IMR-90 (cell line): ENCODE data around the gene ATP1B2. TPM values are rescaled to one million over a fixed set of nuclear protein-coding genes. Genes with fewer than 3 reads are reported as not detected.
"Not testable (repeated sequence)": the region's sequence is repeated elsewhere in the genome, so short reads cannot be mapped to it uniquely, and the experiment has no call there.

Experiments used
- ATAC-seq: fragments of 200-7000 bp; cut with Tn5 transposase; 2 replicates; pipeline ENCODE4 v1.9.1; 2020; ENCODE audit warnings: low read depth, mild to moderate bottlenecking, moderate library complexity
- BruUV-seq: library from RNA; stranded (reverse); fragments of 400-500 nt; replicated peaks from 2 replicates; lab custom pipeline; 2021; lab: Mats Ljungman, UMichigan
- CTCF ChIA-PET: fragments of 300-600 bp; formaldehyde crosslinking; extraction: SDS; loops from one replicate; lab custom pipeline; 2021; ENCODE audit warnings: antibody characterized with exemption; lab: Yijun Ruan, JAX
- POLR2A ChIA-PET: fragments of 300-600 bp; sonication (Branson Sonifier 250); formaldehyde crosslinking; loops from one replicate; lab custom pipeline; 2022; ENCODE audit warnings: antibody characterized with exemption; ENCODE audit not compliant: unreplicated experiment; lab: Charles Lee
- DNase-seq: peaks from one replicate; pipeline ENCODE4 v3.0.0; 2013
- H2AFZ ChIP-seq: replicated peaks from 2 replicates; pipeline ENCODE3; 2013; ENCODE audit warnings: low read length, mild to moderate bottlenecking; ENCODE audit not compliant: poor library complexity
- H2AK5ac ChIP-seq: 2 replicates; pipeline ENCODE4 v1.6.1; 2013; ENCODE audit warnings: low read depth, low read length, inconsistent platforms
- H2AK9ac ChIP-seq: replicated peaks from 2 replicates; pipeline ENCODE3; 2013; ENCODE audit warnings: mild to moderate bottlenecking, low read depth, low read length, moderate library complexity; ENCODE audit not compliant: poor library complexity
- H2BK120ac ChIP-seq: 2 replicates; pipeline ENCODE4 v1.6.1; 2013; ENCODE audit warnings: low read depth, low read length, inconsistent platforms
- H2BK15ac ChIP-seq: 3 replicates; pipeline ENCODE4 v1.6.1; 2013; ENCODE audit warnings: low read depth, low read length, inconsistent platforms
- H2BK20ac ChIP-seq: 2 replicates; pipeline ENCODE4 v1.6.1; 2013; ENCODE audit warnings: low read depth, mild to moderate bottlenecking, inconsistent platforms, low read length, moderate library complexity
- H2BK5ac ChIP-seq: 2 replicates; pipeline ENCODE4 v1.6.1; 2013; ENCODE audit warnings: mild to moderate bottlenecking, low read depth, low read length, inconsistent platforms; ENCODE audit not compliant: poor library complexity, severe bottlenecking
- H3K14ac ChIP-seq: replicated peaks from 2 replicates; pipeline ENCODE4 v1.6.1; 2013; ENCODE audit warnings: low read depth, low read length, inconsistent platforms
- H3K18ac ChIP-seq: 2 replicates; pipeline ENCODE4 v1.6.1; 2013; ENCODE audit warnings: low read depth, low read length, control low read depth
- H3K23ac ChIP-seq: 2 replicates; pipeline ENCODE4 v1.6.1; 2013; ENCODE audit warnings: low read depth, low read length, inconsistent platforms
- H3K27ac ChIP-seq: 2 replicates; pipeline ENCODE4 v1.5.1; 2013; ENCODE audit warnings: mild to moderate bottlenecking, control low read depth, low read length; ENCODE audit not compliant: insufficient read depth
- H3K27me3 ChIP-seq: 2 replicates; pipeline ENCODE4 v1.6.1; 2013; ENCODE audit warnings: low read length; ENCODE audit not compliant: control insufficient read depth, insufficient read depth
- H3K36me3 ChIP-seq: 2 replicates; pipeline ENCODE4 v1.6.1; 2013; ENCODE audit warnings: low read length, mixed read lengths; ENCODE audit not compliant: control insufficient read depth, insufficient read depth
- H3K4ac ChIP-seq: 2 replicates; pipeline ENCODE4 v1.6.1; 2013; ENCODE audit warnings: low read depth, low read length, inconsistent platforms
- H3K4me1 ChIP-seq: 2 replicates; pipeline ENCODE4 v1.6.1; 2013; ENCODE audit warnings: low read length, mixed read lengths; ENCODE audit not compliant: control insufficient read depth, insufficient read depth
- H3K4me2 ChIP-seq: 2 replicates; pipeline ENCODE4 v1.6.1; 2013; ENCODE audit warnings: low read depth, mild to moderate bottlenecking, control low read depth, low read length, moderate library complexity
- H3K4me3 ChIP-seq: 2 replicates; pipeline ENCODE4 v1.5.1; 2013; ENCODE audit warnings: low read depth, mild to moderate bottlenecking, control low read depth, low read length, moderate library complexity; ENCODE audit not compliant: insufficient read depth
- H3K56ac ChIP-seq: 2 replicates; pipeline ENCODE4 v1.6.1; 2013; ENCODE audit warnings: low read length, inconsistent platforms; ENCODE audit not compliant: insufficient read depth; ENCODE audit errors: extremely low read depth
- H3K79me1 ChIP-seq, 2 experiments: 2 replicates each; pipeline ENCODE4 v1.6.1; 2013; ENCODE audit warnings: low read length in 2 of 2, inconsistent platforms in 1 of 2, low read depth in 1 of 2
- H3K9ac ChIP-seq: 2 replicates; pipeline ENCODE4 v1.6.1; 2013; ENCODE audit warnings: low read depth, low read length, control low read depth
- H3K9me1 ChIP-seq: 2 replicates; pipeline ENCODE4 v1.6.1; 2013; ENCODE audit warnings: low read length, inconsistent platforms; ENCODE audit not compliant: insufficient read depth
- H3K9me3 ChIP-seq: 2 replicates; pipeline ENCODE4 v1.6.1; 2013; ENCODE audit warnings: low read length; ENCODE audit not compliant: control insufficient read depth, insufficient read depth
- H4K20me1 ChIP-seq: 2 replicates; pipeline ENCODE4 v1.6.1; 2013; ENCODE audit warnings: low read length, inconsistent platforms; ENCODE audit not compliant: insufficient read depth
- H4K5ac ChIP-seq: 2 replicates; pipeline ENCODE4 v1.6.1; 2013; ENCODE audit warnings: mild to moderate bottlenecking, low read depth, low read length, control low read depth
- H4K8ac ChIP-seq, 2 experiments: 2 replicates each; pipeline ENCODE4 v1.6.1; 2013; ENCODE audit warnings: low read depth in 2 of 2, low read length in 2 of 2, control low read depth in 1 of 2, inconsistent platforms in 1 of 2
- H4K91ac ChIP-seq: 2 replicates; pipeline ENCODE4 v1.6.1; 2013; ENCODE audit warnings: low read depth, low read length, inconsistent platforms; ENCODE audit not compliant: insufficient read depth
- WGBS, 2 experiments: methylation state at CpG; one replicate each; pipeline versions ENCODE4 v1.1.5 to v1.1.7; 2013; ENCODE audit warnings: missing lambda C conversion rate in 2 of 2; ENCODE audit not compliant: insufficient read length in 1 of 2; ENCODE audit errors: extremely low coverage in 2 of 2; 5-methylcytosine and 5-hydroxymethylcytosine counted together
- dilution Hi-C: fragments of 300-500 bp; cut with HindIII; formaldehyde crosslinking; loops from one replicate; pipeline ENCODE4 v1.14.3; 2018; ENCODE audit warnings: low sequenced_read_pairs; ENCODE audit not compliant: unreplicated experiment
- in situ Hi-C: fragments of 300-500 bp; cut with MboI; formaldehyde crosslinking; loops from 3 replicates; pipeline ENCODE4 v1.14.3; 2019; ENCODE audit warnings: low sequenced_read_pairs, inconsistent platforms, mixed read lengths
- intact Hi-C: fragments of 100-400 bp; cut with micrococcal nuclease; formaldehyde crosslinking; loops from 2 replicates; pipeline ENCODE4 v1.10.0; 2022
- polyA plus RNA-seq, 3 experiments: library from polyadenylated mRNA; depleted of rRNA; stranded (reverse); fragments of >200 nt; gene quantifications; 2 replicates each; pipeline ENCODE4 v1.2.3, GENCODE V29; 2012; ENCODE audit warnings: low replicate concordance in 1 of 3
- total RNA-seq: library from RNA; depleted of rRNA; stranded (reverse); fragments of >200 nt; gene quantifications from 2 replicates; pipeline ENCODE4 v1.2.3, GENCODE V29; 2012

ATP1B2 gene
- total and polyA plus RNA-seq, 2 of the 4 experiments (the other 2 are of a cell fraction), result 0.02 TPM; not detected in 1

GRCh38 chr17:7641635-7642034 lies 9.1 kb upstream of the ATP1B2 start:
- WGBS, 2 experiments, result 47% methylated on average over 6 of the region's 7 CpGs; no CpG with 5 or more reads in 1 of the 2 experiments
- H2BK20ac ChIP-seq, H3K23ac ChIP-seq, H3K4me3 ChIP-seq, H3K4me1 ChIP-seq, H4K8ac ChIP-seq, H3K27ac ChIP-seq, DNase-seq, H2BK120ac ChIP-seq, ATAC-seq, H3K79me1 ChIP-seq, H3K9ac ChIP-seq, H2BK5ac ChIP-seq, H3K4ac ChIP-seq, H3K36me3 ChIP-seq, POLR2A ChIA-PET, H2BK15ac ChIP-seq, H4K91ac ChIP-seq, H4K5ac ChIP-seq, H3K9me1 ChIP-seq, BruUV-seq, dilution Hi-C loops, H3K27me3 ChIP-seq, H3K56ac ChIP-seq, H3K14ac ChIP-seq, intact Hi-C loops, H4K20me1 ChIP-seq, H3K18ac ChIP-seq, H3K4me2 ChIP-seq, H2AFZ ChIP-seq, in situ Hi-C loops, H2AK5ac ChIP-seq, H2AK9ac ChIP-seq, H3K9me3 ChIP-seq: not testable (repeated sequence)
- CTCF ChIA-PET, result interaction anchor here (1.5 kb wide), 1 partner anchor 9 kb away, joined by 6 read pairs; no protein-coding TSS in a partner anchor
